B cell (primary cell): ENCODE data around the gene WDR18.

ENCODE experiments used
- CTCF ChIP-seq: fragments of 200-600 bp; IDR thresholded peaks from one replicate; pipeline ENCODE4 v1.8.0; 2022; ENCODE audit warnings: antibody characterized with exemption, mild to moderate bottlenecking
- EZH2 ChIP-seq: IDR thresholded peaks from 2 replicates; pipeline ENCODE4 v1.6.1; 2012; ENCODE audit warnings: borderline replicate concordance, low read depth, mild to moderate bottlenecking, moderate library complexity, low read length; ENCODE audit not compliant: insufficient read depth, poor library complexity, severe bottlenecking

GRCh38 chr19:1019616-1019961 is 35.4 kb downstream of the WDR18 start:
- TF ChIP-seq CTCF = no peak
- no peak for TF ChIP-seq EZH2
